Measurements from ENCODE around the gene PRAMEF13. TPM values are rescaled to one million over a fixed set of nuclear protein-coding genes. Genes with fewer than 3 reads are reported as not detected.
"Not testable (repeated sequence)": the region's sequence is repeated elsewhere in the genome, so short reads cannot be mapped to it uniquely, and the experiment has no call there.

Gene PRAMEF13
- polyA plus RNA-seq, result not detected
- long read RNA-seq, donor 1, result 0 reads
- long read RNA-seq, donor 2, result 0 reads
- long read RNA-seq, donor 3, result 0 reads
- long read RNA-seq, donor 4, result 0 reads
- long read RNA-seq, donor 5, result 0 reads
- long read RNA-seq, donor 6, result 0 reads
- long read RNA-seq, donor 7, result 0 reads
- long read RNA-seq, donor 8, result 0 reads
- long read RNA-seq, donor 9, result 0 reads
- long read RNA-seq, donor 10, result 0 reads
- long read RNA-seq, donor 11, result 0 reads

- H3K36me3 ChIP-seq (ENCODE audit: control insufficient read depth, insufficient read depth, low read length); H3K27ac ChIP-seq (ENCODE audit: low read length); H3K27me3 ChIP-seq (ENCODE audit: control insufficient read depth, insufficient read depth, low read length); DNase-seq; H3K4me3 ChIP-seq (ENCODE audit: low read length); H3K4me1 ChIP-seq (ENCODE audit: control insufficient read depth, insufficient read depth, low read length); H3K9me3 ChIP-seq (ENCODE audit: control insufficient read depth, low read depth, low read length): not testable (repeated sequence)
- WGBS (ENCODE audit: insufficient coverage, low lambda C conversion rate), result no CpG with 5 or more reads among the region's 5 CpGs
Measured at GRCh38 chr1:13201309-13201708, at the start of gene PRAMEF13. TSS of gene PRAMEF13 (minus strand) at chr1:13201409. CDS start at chr1:13199589, 1,820 bp downstream.

- WGBS (ENCODE audit: insufficient coverage, low lambda C conversion rate), result no CpG with 5 or more reads among the region's 7 CpGs
- not testable (repeated sequence) for H3K36me3 ChIP-seq (ENCODE audit: control insufficient read depth, insufficient read depth, low read length); DNase-seq; H3K9me3 ChIP-seq (ENCODE audit: control insufficient read depth, low read depth, low read length); H3K27ac ChIP-seq (ENCODE audit: low read length); H3K4me3 ChIP-seq (ENCODE audit: low read length); H3K27me3 ChIP-seq (ENCODE audit: control insufficient read depth, insufficient read depth, low read length); H3K4me1 ChIP-seq (ENCODE audit: control insufficient read depth, insufficient read depth, low read length)
Measured at GRCh38 chr1:13247122-13247521, 45.9 kb upstream of the PRAMEF13 start.

- H3K27me3 ChIP-seq (ENCODE audit: control insufficient read depth, insufficient read depth, low read length); H3K9me3 ChIP-seq (ENCODE audit: control insufficient read depth, low read depth, low read length); H3K36me3 ChIP-seq (ENCODE audit: control insufficient read depth, insufficient read depth, low read length); H3K4me3 ChIP-seq (ENCODE audit: low read length); H3K4me1 ChIP-seq (ENCODE audit: control insufficient read depth, insufficient read depth, low read length); H3K27ac ChIP-seq (ENCODE audit: low read length); DNase-seq: not testable (repeated sequence)
- 100% methylated on average over 1 of the region's 2 CpGs for WGBS (ENCODE audit: insufficient coverage, low lambda C conversion rate)
Measured at GRCh38 chr1:13246554-13246871, 45.3 kb upstream of the PRAMEF13 start.

- not testable (repeated sequence) for H3K4me3 ChIP-seq (ENCODE audit: low read length); H3K27ac ChIP-seq (ENCODE audit: low read length); H3K9me3 ChIP-seq (ENCODE audit: control insufficient read depth, low read depth, low read length); H3K27me3 ChIP-seq (ENCODE audit: control insufficient read depth, insufficient read depth, low read length); H3K4me1 ChIP-seq (ENCODE audit: control insufficient read depth, insufficient read depth, low read length); DNase-seq; H3K36me3 ChIP-seq (ENCODE audit: control insufficient read depth, insufficient read depth, low read length)
- WGBS (ENCODE audit: insufficient coverage, low lambda C conversion rate), result no CpG with 5 or more reads among the region's 5 CpGs
Measured at GRCh38 chr1:13245841-13246553, 44.8 kb upstream of the PRAMEF13 start.

- H3K27me3 ChIP-seq (ENCODE audit: control insufficient read depth, insufficient read depth, low read length); H3K36me3 ChIP-seq (ENCODE audit: control insufficient read depth, insufficient read depth, low read length); H3K27ac ChIP-seq (ENCODE audit: low read length); H3K9me3 ChIP-seq (ENCODE audit: control insufficient read depth, low read depth, low read length); H3K4me3 ChIP-seq (ENCODE audit: low read length); H3K4me1 ChIP-seq (ENCODE audit: control insufficient read depth, insufficient read depth, low read length); DNase-seq: not testable (repeated sequence)
- WGBS (ENCODE audit: insufficient coverage, low lambda C conversion rate), result 68% methylated on average over 5 of the region's 9 CpGs
Measured at GRCh38 chr1:13243536-13244263, 42.5 kb upstream of the PRAMEF13 start.

- not testable (repeated sequence) for H3K4me1 ChIP-seq (ENCODE audit: control insufficient read depth, insufficient read depth, low read length); H3K9me3 ChIP-seq (ENCODE audit: control insufficient read depth, low read depth, low read length); DNase-seq; H3K4me3 ChIP-seq (ENCODE audit: low read length); H3K27ac ChIP-seq (ENCODE audit: low read length); H3K27me3 ChIP-seq (ENCODE audit: control insufficient read depth, insufficient read depth, low read length); H3K36me3 ChIP-seq (ENCODE audit: control insufficient read depth, insufficient read depth, low read length)
- 99% methylated on average over 4 of the region's 4 CpGs for WGBS (ENCODE audit: insufficient coverage, low lambda C conversion rate)
Measured at GRCh38 chr1:13239633-13240032, 38.4 kb upstream of the PRAMEF13 start.

GRCh38 chr1:13237572-13237971 is 36.4 kb upstream of the PRAMEF13 start:
- not testable (repeated sequence) for H3K9me3 ChIP-seq (ENCODE audit: control insufficient read depth, low read depth, low read length); H3K27ac ChIP-seq (ENCODE audit: low read length); DNase-seq; H3K4me3 ChIP-seq (ENCODE audit: low read length); H3K27me3 ChIP-seq (ENCODE audit: control insufficient read depth, insufficient read depth, low read length); H3K4me1 ChIP-seq (ENCODE audit: control insufficient read depth, insufficient read depth, low read length); H3K36me3 ChIP-seq (ENCODE audit: control insufficient read depth, insufficient read depth, low read length)
- no CpG with 5 or more reads among the region's 4 CpGs for WGBS (ENCODE audit: insufficient coverage, low lambda C conversion rate)

GRCh38 chr1:13234057-13234456 is 32.8 kb upstream of the PRAMEF13 start:
- H3K9me3 ChIP-seq (ENCODE audit: control insufficient read depth, low read depth, low read length); H3K27me3 ChIP-seq (ENCODE audit: control insufficient read depth, insufficient read depth, low read length); H3K4me1 ChIP-seq (ENCODE audit: control insufficient read depth, insufficient read depth, low read length); H3K4me3 ChIP-seq (ENCODE audit: low read length); H3K36me3 ChIP-seq (ENCODE audit: control insufficient read depth, insufficient read depth, low read length); H3K27ac ChIP-seq (ENCODE audit: low read length); DNase-seq: not testable (repeated sequence)
- no CpG with 5 or more reads among the region's 1 CpG for WGBS (ENCODE audit: insufficient coverage, low lambda C conversion rate)

- H3K27me3 ChIP-seq (ENCODE audit: control insufficient read depth, insufficient read depth, low read length); H3K4me1 ChIP-seq (ENCODE audit: control insufficient read depth, insufficient read depth, low read length); DNase-seq; H3K27ac ChIP-seq (ENCODE audit: low read length); H3K36me3 ChIP-seq (ENCODE audit: control insufficient read depth, insufficient read depth, low read length); H3K4me3 ChIP-seq (ENCODE audit: low read length); H3K9me3 ChIP-seq (ENCODE audit: control insufficient read depth, low read depth, low read length): not testable (repeated sequence)
- no CpG with 5 or more reads among the region's 2 CpGs for WGBS (ENCODE audit: insufficient coverage, low lambda C conversion rate)
Measured at GRCh38 chr1:13232056-13232455, 30.8 kb upstream of the PRAMEF13 start.

GRCh38 chr1:13231061-13231750 is 30.0 kb upstream of the PRAMEF13 start:
- H3K27ac ChIP-seq (ENCODE audit: low read length); H3K9me3 ChIP-seq (ENCODE audit: control insufficient read depth, low read depth, low read length); H3K27me3 ChIP-seq (ENCODE audit: control insufficient read depth, insufficient read depth, low read length); DNase-seq; H3K4me3 ChIP-seq (ENCODE audit: low read length); H3K4me1 ChIP-seq (ENCODE audit: control insufficient read depth, insufficient read depth, low read length); H3K36me3 ChIP-seq (ENCODE audit: control insufficient read depth, insufficient read depth, low read length): not testable (repeated sequence)
- WGBS (ENCODE audit: insufficient coverage, low lambda C conversion rate), result 63% methylated on average over 2 of the region's 7 CpGs

Data from large intestine (tissue), 12 donors.